ENCODE results near the gene CLSTN3. TPM values are rescaled to one million over a fixed set of nuclear protein-coding genes. Genes with fewer than 3 reads are reported as not detected.

Gene CLSTN3
- total RNA-seq, 1 donor from 2014 or later, result 19.9 TPM

- Mint-ChIP-seq H3K36me3 (ENCODE audit: low read depth) (peaks cover 10% of the 10 kb centered on the region), H3K27me3 (ENCODE audit: low read depth) (no peaks in the 10 kb centered on the region), H3K27ac (ENCODE audit: unreplicated experiment) (peak overlapping the region; percentile 94), H3K4me1 (ENCODE audit: low read depth) (peaks cover 19% of the 10 kb centered on the region), H3K4me3 (ENCODE audit: unreplicated experiment) (peak overlapping the region; percentile 88), H3K9me3 (ENCODE audit: low read depth) (peaks cover 11% of the 10 kb centered on the region)
- no peak for DNase-seq (ENCODE audit: low spot score)
- TF ChIP-seq, protein P1, sequence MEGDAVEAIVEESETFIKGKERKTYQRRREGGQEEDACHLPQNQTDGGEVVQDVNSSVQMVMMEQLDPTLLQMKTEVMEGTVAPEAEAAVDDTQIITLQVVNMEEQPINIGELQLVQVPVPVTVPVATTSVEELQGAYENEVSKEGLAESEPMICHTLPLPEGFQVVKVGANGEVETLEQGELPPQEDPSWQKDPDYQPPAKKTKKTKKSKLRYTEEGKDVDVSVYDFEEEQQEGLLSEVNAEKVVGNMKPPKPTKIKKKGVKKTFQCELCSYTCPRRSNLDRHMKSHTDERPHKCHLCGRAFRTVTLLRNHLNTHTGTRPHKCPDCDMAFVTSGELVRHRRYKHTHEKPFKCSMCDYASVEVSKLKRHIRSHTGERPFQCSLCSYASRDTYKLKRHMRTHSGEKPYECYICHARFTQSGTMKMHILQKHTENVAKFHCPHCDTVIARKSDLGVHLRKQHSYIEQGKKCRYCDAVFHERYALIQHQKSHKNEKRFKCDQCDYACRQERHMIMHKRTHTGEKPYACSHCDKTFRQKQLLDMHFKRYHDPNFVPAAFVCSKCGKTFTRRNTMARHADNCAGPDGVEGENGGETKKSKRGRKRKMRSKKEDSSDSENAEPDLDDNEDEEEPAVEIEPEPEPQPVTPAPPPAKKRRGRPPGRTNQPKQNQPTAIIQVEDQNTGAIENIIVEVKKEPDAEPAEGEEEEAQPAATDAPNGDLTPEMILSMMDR (IDR thresholded peaks at IDR 0.05), result no peak
Observed at GRCh38 chr12:7107636-7108002, 22.6 kb upstream of the CLSTN3 start.

GRCh38 chr12:7108003-7108795 lies 22.0 kb upstream of the CLSTN3 start:
- H3K4me1 Mint-ChIP-seq (ENCODE audit: low read depth), result peaks cover 19% of the 10 kb centered on the region
- TF ChIP-seq, protein P1 (IDR thresholded peaks at IDR 0.05), result no peak
- DNase-seq (ENCODE audit: low spot score), result peak; percentile 90
- peaks cover 11% of the 10 kb centered on the region for H3K9me3 Mint-ChIP-seq (ENCODE audit: low read depth)
- peaks cover 10% of the 10 kb centered on the region for H3K36me3 Mint-ChIP-seq (ENCODE audit: low read depth)
- no peaks in the 10 kb centered on the region for H3K27me3 Mint-ChIP-seq (ENCODE audit: low read depth)
- peak overlapping the region; percentile 94 for H3K27ac Mint-ChIP-seq (ENCODE audit: unreplicated experiment)
- peak overlapping the region; percentile 88 for H3K4me3 Mint-ChIP-seq (ENCODE audit: unreplicated experiment)

DNA sequence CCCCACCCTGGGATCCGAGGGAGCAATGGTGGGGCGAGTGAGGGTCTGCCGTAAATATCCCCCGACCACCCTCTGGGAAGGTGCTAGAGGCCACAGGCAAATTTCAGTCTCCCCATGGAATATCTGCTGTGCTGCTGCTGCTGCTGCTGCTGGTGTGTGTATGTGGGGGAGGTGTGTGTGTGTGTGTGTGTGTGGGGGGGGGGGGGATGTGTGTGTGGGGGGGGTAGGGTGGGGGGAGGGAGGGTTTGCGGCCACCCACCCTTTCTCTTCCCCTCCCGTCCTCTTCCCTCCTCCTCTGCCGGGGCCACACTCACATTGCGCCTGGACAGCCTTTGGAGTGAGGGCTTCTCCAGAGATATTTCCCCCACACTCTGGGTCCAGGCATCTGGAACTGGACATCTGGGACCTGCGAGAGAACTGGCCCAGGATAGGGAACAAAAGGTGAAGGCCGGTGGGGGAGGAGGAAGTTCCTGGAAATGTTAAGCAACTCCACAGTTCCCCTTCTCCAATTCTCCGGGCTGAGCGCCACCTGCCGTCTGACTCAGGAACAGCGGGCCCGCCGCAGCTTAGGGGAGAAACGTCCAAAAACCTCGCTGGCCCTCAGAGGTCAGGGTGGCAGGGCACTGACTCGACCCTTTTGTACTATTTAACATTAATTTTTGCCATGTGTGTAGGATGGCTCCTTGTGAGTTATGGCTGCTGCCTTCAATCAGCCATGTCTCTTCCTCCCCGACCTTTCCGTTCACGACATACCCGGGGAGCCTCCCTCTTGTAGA lies 21.2 kb upstream of the CLSTN3 start, which contains the start of gene C1RL:
TSS of gene C1RL (minus strand) at position 419 of the 776 bp plus-strand sequence. CDS start at position 385, 34 bp downstream.
- Mint-ChIP-seq H3K27ac (ENCODE audit: unreplicated experiment) (peak within 1 kb of the TSS; percentile 94), H3K9me3 (ENCODE audit: low read depth) (peaks cover 11% of the 10 kb centered on the region), H3K4me3 (ENCODE audit: unreplicated experiment) (peak within 1 kb of the TSS; percentile 88), H3K4me1 (ENCODE audit: low read depth) (peaks cover 19% of the 10 kb centered on the region), H3K27me3 (ENCODE audit: low read depth) (no peaks in the 10 kb centered on the region), H3K36me3 (ENCODE audit: low read depth) (peaks cover 8% of the 10 kb centered on the region)
- peak; percentile 68 for DNase-seq (ENCODE audit: low spot score)
- TF ChIP-seq, protein P1 (IDR thresholded peaks at IDR 0.05), result peak; percentile 96

DNA sequence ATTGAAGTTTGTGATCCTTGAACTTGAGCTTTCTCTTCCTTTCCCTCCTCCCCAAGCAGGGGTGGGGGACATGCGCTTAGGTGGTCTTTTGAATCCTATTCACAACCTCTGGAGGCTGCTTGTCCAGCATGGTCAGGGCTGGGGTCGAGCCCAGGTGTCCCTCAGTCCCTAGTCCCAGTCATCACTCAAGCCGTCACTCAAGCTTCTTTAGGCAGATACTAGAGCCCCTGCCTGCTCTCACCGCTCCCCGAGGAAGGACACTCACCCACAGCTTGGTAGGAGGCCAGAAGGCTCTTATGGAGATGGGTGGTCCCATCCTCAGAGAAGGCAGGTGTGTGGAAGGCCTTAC lies 20.6 kb upstream of the CLSTN3 start:
- Mint-ChIP-seq H3K36me3 (ENCODE audit: low read depth) (peaks cover 8% of the 10 kb centered on the region), H3K9me3 (ENCODE audit: low read depth) (peaks cover 11% of the 10 kb centered on the region), H3K4me3 (ENCODE audit: unreplicated experiment) (peak overlapping the region; percentile 80), H3K27me3 (ENCODE audit: low read depth) (no peaks in the 10 kb centered on the region), H3K4me1 (ENCODE audit: low read depth) (peaks cover 19% of the 10 kb centered on the region), H3K27ac (ENCODE audit: unreplicated experiment) (peak overlapping the region; percentile 17)
- TF ChIP-seq, protein P1 (IDR thresholded peaks at IDR 0.05), result peak; percentile 52
- DNase-seq (ENCODE audit: low spot score), result peak; percentile 72

GRCh38 chr12:7110661-7111060 lies 19.5 kb upstream of the CLSTN3 start:
- H3K4me3 Mint-ChIP-seq (ENCODE audit: unreplicated experiment), result no peak overlapping the region
- H3K9me3 Mint-ChIP-seq (ENCODE audit: low read depth), result peaks cover 9% of the 10 kb centered on the region
- peaks cover 19% of the 10 kb centered on the region for H3K4me1 Mint-ChIP-seq (ENCODE audit: low read depth)
- TF ChIP-seq, protein P1 (IDR thresholded peaks at IDR 0.05), result no peak
- H3K36me3 Mint-ChIP-seq (ENCODE audit: low read depth), result peaks cover 6% of the 10 kb centered on the region
- H3K27ac Mint-ChIP-seq (ENCODE audit: unreplicated experiment), result no peak overlapping the region
- DNase-seq (ENCODE audit: low spot score), result peak; percentile 54
- no peaks in the 10 kb centered on the region for H3K27me3 Mint-ChIP-seq (ENCODE audit: low read depth)
